Measurements from ENCODE around the gene SMOC2.

SMOC2 gene

GRCh38 chr6:168520233-168520632 lies 79.2 kb downstream of the SMOC2 start:
- H3K4me1 ChIP-seq (ENCODE audit: control insufficient read depth, insufficient read depth, low read length), result no peaks in the 10 kb centered on the region
- TF ChIP-seq ZNF362 (tag by site-specific recombination; IDR thresholded peaks at IDR 0.05), result no peak
- no peak for TF ChIP-seq RBAK (tag by site-specific recombination; IDR thresholded peaks at IDR 0.05)
- no peak for TF ChIP-seq ZNF530 (tag by site-specific recombination; IDR thresholded peaks at IDR 0.05; ENCODE audit: low read depth)
- TF ChIP-seq, protein P1, sequence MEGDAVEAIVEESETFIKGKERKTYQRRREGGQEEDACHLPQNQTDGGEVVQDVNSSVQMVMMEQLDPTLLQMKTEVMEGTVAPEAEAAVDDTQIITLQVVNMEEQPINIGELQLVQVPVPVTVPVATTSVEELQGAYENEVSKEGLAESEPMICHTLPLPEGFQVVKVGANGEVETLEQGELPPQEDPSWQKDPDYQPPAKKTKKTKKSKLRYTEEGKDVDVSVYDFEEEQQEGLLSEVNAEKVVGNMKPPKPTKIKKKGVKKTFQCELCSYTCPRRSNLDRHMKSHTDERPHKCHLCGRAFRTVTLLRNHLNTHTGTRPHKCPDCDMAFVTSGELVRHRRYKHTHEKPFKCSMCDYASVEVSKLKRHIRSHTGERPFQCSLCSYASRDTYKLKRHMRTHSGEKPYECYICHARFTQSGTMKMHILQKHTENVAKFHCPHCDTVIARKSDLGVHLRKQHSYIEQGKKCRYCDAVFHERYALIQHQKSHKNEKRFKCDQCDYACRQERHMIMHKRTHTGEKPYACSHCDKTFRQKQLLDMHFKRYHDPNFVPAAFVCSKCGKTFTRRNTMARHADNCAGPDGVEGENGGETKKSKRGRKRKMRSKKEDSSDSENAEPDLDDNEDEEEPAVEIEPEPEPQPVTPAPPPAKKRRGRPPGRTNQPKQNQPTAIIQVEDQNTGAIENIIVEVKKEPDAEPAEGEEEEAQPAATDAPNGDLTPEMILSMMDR (tag by site-specific recombination; IDR thresholded peaks at IDR 0.05), result no peak
- TF ChIP-seq KLF16 (tag by site-specific recombination; IDR thresholded peaks at IDR 0.05), result no peak
- TF ChIP-seq ZNF792 (tag by site-specific recombination; IDR thresholded peaks at IDR 0.05), result no peak
- TF ChIP-seq, protein P2, sequence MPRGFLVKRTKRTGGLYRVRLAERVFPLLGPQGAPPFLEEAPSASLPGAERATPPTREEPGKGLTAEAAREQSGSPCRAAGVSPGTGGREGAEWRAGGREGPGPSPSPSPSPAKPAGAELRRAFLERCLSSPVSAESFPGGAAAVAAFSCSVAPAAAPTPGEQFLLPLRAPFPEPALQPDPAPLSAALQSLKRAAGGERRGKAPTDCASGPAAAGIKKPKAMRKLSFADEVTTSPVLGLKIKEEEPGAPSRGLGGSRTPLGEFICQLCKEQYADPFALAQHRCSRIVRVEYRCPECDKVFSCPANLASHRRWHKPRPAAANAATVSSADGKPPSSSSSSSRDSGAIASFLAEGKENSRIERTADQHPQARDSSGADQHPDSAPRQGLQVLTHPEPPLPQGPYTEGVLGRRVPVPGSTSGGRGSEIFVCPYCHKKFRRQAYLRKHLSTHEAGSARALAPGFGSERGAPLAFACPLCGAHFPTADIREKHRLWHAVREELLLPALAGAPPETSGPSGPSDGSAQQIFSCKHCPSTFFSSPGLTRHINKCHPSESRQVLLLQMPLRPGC (tag by site-specific recombination; IDR thresholded peaks at IDR 0.05), result no peak
- no peak for TF ChIP-seq SP7 (tag by site-specific recombination; IDR thresholded peaks at IDR 0.05)
- TF ChIP-seq ZNF391 (tag by site-specific recombination; IDR thresholded peaks at IDR 0.05; ENCODE audit: borderline replicate concordance, low read depth), result no peak
- no peak for TF ChIP-seq ZNF26 (tag by site-specific recombination; IDR thresholded peaks at IDR 0.05)
- ChIA-PET CTCF (interaction anchor here (0.5 kb wide), 1 partner anchor 1331 kb away, joined by 4 read pairs; no protein-coding TSS in a partner anchor), POLR2A (no interaction called here)
- H3K9me3 ChIP-seq (ENCODE audit: control insufficient read depth, insufficient read depth, low read depth, low read length), result no peaks in the 10 kb centered on the region
- no peak overlapping the region for H3K4me3 ChIP-seq (ENCODE audit: low read depth, low read length)
- H3K27ac ChIP-seq (ENCODE audit: extremely low read depth, low read depth, low read length), result no peak overlapping the region
- H3K36me3 ChIP-seq (ENCODE audit: control insufficient read depth in 2 of 2, insufficient read depth in 1 of 2, low read length in 2 of 2), result no peaks in the 10 kb centered on the region

DNA sequence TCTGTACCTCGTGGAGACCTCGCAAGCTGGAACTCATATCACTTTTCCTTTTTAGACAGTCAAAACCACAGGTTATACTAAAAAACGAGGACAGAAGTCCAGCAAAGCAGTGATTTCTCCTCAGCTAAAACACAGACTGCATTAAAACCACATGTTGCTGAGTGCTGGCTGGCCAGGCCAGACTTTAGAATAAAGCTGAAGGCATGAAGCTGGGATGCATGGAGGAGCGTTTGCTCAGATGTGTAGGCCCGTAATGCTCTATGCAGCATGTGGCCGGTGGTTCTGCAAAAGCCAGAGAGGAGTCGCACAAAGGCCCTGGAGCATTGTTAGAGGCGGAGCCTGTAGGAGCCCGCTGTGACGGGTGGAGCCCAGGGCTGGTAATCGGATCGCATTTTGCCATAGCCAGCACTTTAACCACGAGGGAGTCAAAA lies 83.6 kb downstream of the SMOC2 start:
- no peak overlapping the region for H3K27ac ChIP-seq (ENCODE audit: extremely low read depth, low read depth, low read length)
- ChIA-PET CTCF (interaction anchor here (0.6 to 1.6 kb wide), 2 partner anchors 12 to 21 kb away, joined by 3 to 4 read pairs; no protein-coding TSS in a partner anchor), POLR2A (no interaction called here)
- H3K4me3 ChIP-seq (ENCODE audit: low read depth, low read length), result no peak overlapping the region
- TF ChIP-seq SCRT2 (tag by site-specific recombination; IDR thresholded peaks at IDR 0.05) (0 out of 2 replicates have a peak, but pooled peaks have one; percentile 57), ZNF544 (tag by site-specific recombination; IDR thresholded peaks at IDR 0.05) (no peak), OVOL3 (tag by site-specific recombination; IDR thresholded peaks at IDR 0.05) (no peak)
- no peaks in the 10 kb centered on the region for H3K9me3 ChIP-seq (ENCODE audit: control insufficient read depth, insufficient read depth, low read depth, low read length)
- no peaks in the 10 kb centered on the region for H3K4me1 ChIP-seq (ENCODE audit: control insufficient read depth, insufficient read depth, low read length)
- H3K36me3 ChIP-seq (ENCODE audit: control insufficient read depth in 2 of 2, insufficient read depth in 1 of 2, low read length in 2 of 2), result no peaks in the 10 kb centered on the region

- TF ChIP-seq ZNF341 (tag by site-specific recombination; IDR thresholded peaks at IDR 0.05; ENCODE audit: low read depth) (peak; percentile 41; the same call in 1 of the 2 replicates), REPIN1 (tag by site-specific recombination; IDR thresholded peaks at IDR 0.05; ENCODE audit: low read depth) (no peak)
- Histone ChIP-seq H3K4me3 (ENCODE audit: low read depth, low read length) (no peak overlapping the region), H3K9me3 (ENCODE audit: control insufficient read depth, insufficient read depth, low read depth, low read length) (no peaks in the 10 kb centered on the region), H3K4me1 (ENCODE audit: control insufficient read depth, insufficient read depth, low read length) (no peaks in the 10 kb centered on the region), H3K36me3 (ENCODE audit: control insufficient read depth in 2 of 2, insufficient read depth in 1 of 2, low read length in 2 of 2) (no peaks in the 10 kb centered on the region), H3K27ac (ENCODE audit: extremely low read depth, low read depth, low read length) (no peak overlapping the region)
- CTCF ChIA-PET, result interaction anchor here (1.6 kb wide), 1 partner anchor 13 kb away, joined by 3 read pairs; no protein-coding TSS in a partner anchor
- POLR2A ChIA-PET, result no interaction called here
These were observed 84.1 kb downstream of the SMOC2 start for GRCh38 chr6:168525114-168525513.

All from HEK293 (cell line).